IPS-18a (cell line): ENCODE data around the gene WFDC8.
"Not testable (repeated sequence)": the region's sequence is repeated elsewhere in the genome, so short reads cannot be mapped to it uniquely, and the experiment has no call there.

Experiments
- H3K27ac ChIP-seq: one replicate; pipeline ENCODE4 v1.5.1; 2013; ENCODE audit warnings: low read length
- H3K27me3 ChIP-seq: one replicate; pipeline ENCODE4 v1.6.1; 2013; ENCODE audit warnings: mild to moderate bottlenecking, low read length; ENCODE audit not compliant: control insufficient read depth, insufficient read depth
- H3K36me3 ChIP-seq: one replicate; pipeline ENCODE4 v1.6.1; 2013; ENCODE audit warnings: low read depth, low read length; ENCODE audit not compliant: control insufficient read depth
- H3K4me1 ChIP-seq: one replicate; pipeline ENCODE4 v1.6.1; 2013; ENCODE audit warnings: low read depth, low read length; ENCODE audit not compliant: control insufficient read depth
- H3K4me3 ChIP-seq: one replicate; pipeline ENCODE4 v1.5.1; 2013; ENCODE audit warnings: low read length
- H3K9ac ChIP-seq: one replicate; pipeline ENCODE4 v1.6.1; 2013; ENCODE audit warnings: mild to moderate bottlenecking, low read length, moderate library complexity
- H3K9me3 ChIP-seq: one replicate; pipeline ENCODE4 v1.6.1; 2013; ENCODE audit warnings: low read depth, low read length; ENCODE audit not compliant: control insufficient read depth

The WFDC8 gene

GRCh38 chr20:45585986-45586385 lies 6.9 kb upstream of the WFDC8 start:
- not testable (repeated sequence) for H3K9me3 ChIP-seq, H3K27ac ChIP-seq, H3K27me3 ChIP-seq, H3K4me3 ChIP-seq, H3K9ac ChIP-seq, H3K36me3 ChIP-seq
- peaks cover 15% of the 10 kb centered on the region for H3K4me1 ChIP-seq

- H3K9me3 ChIP-seq, H3K4me3 ChIP-seq, H3K27me3 ChIP-seq, H3K9ac ChIP-seq, H3K27ac ChIP-seq, H3K36me3 ChIP-seq: not testable (repeated sequence)
- peaks cover 15% of the 10 kb centered on the region for H3K4me1 ChIP-seq
These were observed 5.2 kb upstream of the WFDC8 start for GRCh38 chr20:45584294-45584693.

- no peak overlapping the region for H3K27ac ChIP-seq
- H3K9me3 ChIP-seq: no peaks in the 10 kb centered on the region
- H3K9ac ChIP-seq: no peak overlapping the region
- no peaks in the 10 kb centered on the region for H3K36me3 ChIP-seq
- no peaks in the 10 kb centered on the region for H3K27me3 ChIP-seq
- peaks cover 15% of the 10 kb centered on the region for H3K4me1 ChIP-seq
- peak overlapping the region; percentile 30 for H3K4me3 ChIP-seq
These were observed 4.4 kb upstream of the WFDC8 start for GRCh38 chr20:45583502-45583901.

- Histone ChIP-seq H3K9ac (no peak overlapping the region), H3K27ac (no peak overlapping the region), H3K36me3 (no peaks in the 10 kb centered on the region), H3K27me3 (no peaks in the 10 kb centered on the region), H3K9me3 (no peaks in the 10 kb centered on the region), H3K4me1 (peaks cover 21% of the 10 kb centered on the region), H3K4me3 (no peak overlapping the region)
These were observed 2.6 kb upstream of the WFDC8 start for GRCh38 chr20:45581702-45582101.

DNA sequence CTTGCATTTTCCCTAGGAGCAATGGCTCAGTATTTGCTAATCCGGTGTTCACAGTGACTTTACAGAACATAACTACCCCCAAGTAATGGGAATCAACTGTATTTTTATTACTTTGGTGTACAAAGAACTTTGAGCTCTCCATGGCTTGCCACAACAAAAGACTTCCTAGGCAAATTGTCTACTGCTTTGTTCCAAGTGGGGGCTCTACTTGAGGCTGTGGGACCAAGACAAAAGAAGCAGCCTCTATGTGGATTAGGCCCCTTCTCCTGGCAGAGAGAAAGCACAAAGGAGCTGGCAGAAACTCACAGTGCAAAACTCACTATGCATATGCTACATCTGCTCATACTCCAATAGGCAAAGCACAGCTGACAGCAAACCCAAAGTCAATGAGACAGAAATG lies 853 bp downstream of the WFDC8 start:
- no peaks in the 10 kb centered on the region for H3K36me3 ChIP-seq
- H3K9me3 ChIP-seq: no peaks in the 10 kb centered on the region
- no peak overlapping the region for H3K4me3 ChIP-seq
- H3K4me1 ChIP-seq: peaks cover 14% of the 10 kb centered on the region
- H3K9ac ChIP-seq: no peak overlapping the region
- H3K27me3 ChIP-seq: no peaks in the 10 kb centered on the region
- no peak overlapping the region for H3K27ac ChIP-seq

DNA sequence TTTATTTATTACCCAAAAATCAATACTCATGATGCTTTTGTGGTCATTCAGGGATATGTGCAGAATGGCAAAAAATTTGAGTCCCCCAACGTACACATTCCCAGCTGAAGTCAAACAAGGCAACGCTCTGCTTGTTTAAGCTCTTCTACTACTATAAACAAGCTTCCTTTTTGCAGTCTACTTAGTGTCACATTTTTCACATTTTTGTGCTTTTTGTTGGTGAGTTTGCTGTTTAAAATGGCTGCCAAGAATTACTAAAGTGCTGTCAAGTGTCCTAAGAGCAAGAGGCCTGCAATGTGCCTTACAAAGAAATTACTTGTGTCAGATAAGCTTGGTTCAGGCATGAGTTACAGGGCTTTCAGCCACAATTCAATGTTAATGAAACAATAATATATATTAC lies 2.1 kb downstream of the WFDC8 start:
- Histone ChIP-seq H3K9ac (no peak overlapping the region), H3K9me3 (no peaks in the 10 kb centered on the region), H3K27ac (no peak overlapping the region), H3K27me3 (no peaks in the 10 kb centered on the region), H3K36me3 (no peaks in the 10 kb centered on the region), H3K4me1 (peaks cover 6% of the 10 kb centered on the region), H3K4me3 (no peak overlapping the region)

- H3K9me3 ChIP-seq: no peaks in the 10 kb centered on the region
- no peak overlapping the region for H3K4me3 ChIP-seq
- H3K36me3 ChIP-seq: no peaks in the 10 kb centered on the region
- no peak overlapping the region for H3K27ac ChIP-seq
- H3K4me1 ChIP-seq: peaks cover 6% of the 10 kb centered on the region
- H3K27me3 ChIP-seq: no peaks in the 10 kb centered on the region
- no peak overlapping the region for H3K9ac ChIP-seq
These were observed 3.2 kb downstream of the WFDC8 start for GRCh38 chr20:45575931-45576330.

DNA sequence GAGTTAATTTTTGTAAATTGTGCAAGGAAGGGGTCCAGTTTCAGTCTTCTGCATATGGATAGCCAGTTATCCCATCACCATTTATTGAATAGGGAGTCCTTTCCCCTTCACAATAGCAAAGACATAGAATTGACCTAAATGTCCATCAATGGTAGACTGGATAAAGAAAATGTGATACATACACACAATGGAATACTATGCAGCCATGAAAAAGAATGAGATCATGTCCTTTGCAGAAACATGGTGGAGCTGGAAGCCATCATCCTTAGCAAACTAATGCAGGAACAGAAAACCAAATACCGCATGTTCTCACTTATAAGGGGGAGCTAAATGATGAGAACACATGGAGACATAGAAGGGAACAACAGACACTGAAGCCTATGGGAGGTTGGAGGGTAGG lies 9.4 kb downstream of the WFDC8 start:
- not testable (repeated sequence) for H3K9me3 ChIP-seq, H3K9ac ChIP-seq, H3K4me3 ChIP-seq, H3K36me3 ChIP-seq, H3K27ac ChIP-seq, H3K4me1 ChIP-seq, H3K27me3 ChIP-seq

- no peak overlapping the region for H3K4me3 ChIP-seq
- no peak overlapping the region for H3K27ac ChIP-seq
- no peaks in the 10 kb centered on the region for H3K36me3 ChIP-seq
- no peak overlapping the region for H3K9ac ChIP-seq
- H3K4me1 ChIP-seq: no peaks in the 10 kb centered on the region
- no peaks in the 10 kb centered on the region for H3K27me3 ChIP-seq
- no peaks in the 10 kb centered on the region for H3K9me3 ChIP-seq
These were observed 14.3 kb downstream of the WFDC8 start for GRCh38 chr20:45564760-45565276.

- no peaks in the 10 kb centered on the region for H3K4me1 ChIP-seq
- H3K36me3 ChIP-seq: no peaks in the 10 kb centered on the region
- no peak overlapping the region for H3K27ac ChIP-seq
- H3K27me3 ChIP-seq: no peaks in the 10 kb centered on the region
- H3K9ac ChIP-seq: no peak overlapping the region
- H3K4me3 ChIP-seq: no peak overlapping the region
- no peaks in the 10 kb centered on the region for H3K9me3 ChIP-seq
These were observed 23.9 kb downstream of the WFDC8 start for GRCh38 chr20:45555198-45555597.

- Histone ChIP-seq H3K27ac (no peak overlapping the region), H3K27me3 (no peaks in the 10 kb centered on the region), H3K36me3 (no peaks in the 10 kb centered on the region), H3K9ac (no peak overlapping the region), H3K4me3 (no peak overlapping the region), H3K9me3 (no peaks in the 10 kb centered on the region), H3K4me1 (no peaks in the 10 kb centered on the region)
These were observed 26.6 kb downstream of the WFDC8 start for GRCh38 chr20:45552456-45552855.

GRCh38 chr20:45550765-45551164 lies 28.3 kb downstream of the WFDC8 start:
- Histone ChIP-seq H3K27me3 (no peaks in the 10 kb centered on the region), H3K4me1 (no peaks in the 10 kb centered on the region), H3K27ac (no peak overlapping the region), H3K9ac (no peak overlapping the region), H3K9me3 (no peaks in the 10 kb centered on the region), H3K36me3 (no peaks in the 10 kb centered on the region), H3K4me3 (no peak overlapping the region)
